RWPE1 (cell line): ENCODE results near the gene KRT34.
A peak's percentile ranks its signal among the peaks of the same experiment; 100 is the strongest.

ENCODE experiments used
- CTCF ChIA-PET: fragments of 350-600 bp; sonication (Branson Sonifier 250); formaldehyde crosslinking; extraction: SDS; loops from one replicate; lab custom pipeline; 2021; lab: Yijun Ruan, JAX
- POLR2A ChIA-PET: fragments of 400-600 bp; formaldehyde crosslinking; extraction: SDS; loops from one replicate; lab custom pipeline; 2020; ENCODE audit warnings: antibody characterized with exemption; ENCODE audit not compliant: low non-redundant PET; lab: Yijun Ruan, JAX
- DNase-seq: peaks from one replicate; pipeline ENCODE4 v3.0.0; 2012; ENCODE audit warnings: low spot score
- H3K27ac ChIP-seq: fragments of 450-650 bp; 2 replicates; pipeline ENCODE4 v1.5.1; 2017
- CTCF ChIP-seq: fragments of 450-650 bp; conservative IDR thresholded peaks from 2 replicates; pipeline ENCODE4 v1.5.1; 2017; ENCODE audit warnings: low read depth, mild to moderate bottlenecking

The KRT34 gene

GRCh38 chr17:41406205-41406604, 24.1 kb upstream of the KRT34 start:
- POLR2A ChIA-PET, result no interaction called here
- no peak for TF ChIP-seq CTCF
- CTCF ChIA-PET, result interaction anchor here (0.9 to 1.5 kb wide), 3 partner anchors 11 to 242 kb away, joined by 3 to 6 read pairs (median 6); no protein-coding TSS in a partner anchor
- peak; percentile 41 for DNase-seq
- H3K27ac ChIP-seq, result no peak overlapping the region

- POLR2A ChIA-PET, result interaction anchor here (0.6 kb wide), 1 partner anchor 144 kb away, joined by 3 read pairs; no protein-coding TSS in a partner anchor
- peak; percentile 94 for DNase-seq
- CTCF ChIA-PET, result interaction anchor here (0.6 to 1.2 kb wide), 7 partner anchors 145 to 769 kb away, joined by 3 to 4 read pairs (median 3); partner anchors contain the start of gene KRTAP4-6
- peak overlapping the region; percentile 70 for H3K27ac ChIP-seq
- TF ChIP-seq CTCF, result no peak
Observed at GRCh38 chr17:41404024-41404671, 22.0 kb upstream of the KRT34 start.

- CTCF ChIA-PET, result interaction anchor here (0.6 to 1.2 kb wide), 3 partner anchors 145 to 168 kb away, joined by 3 to 4 read pairs (median 3); no protein-coding TSS in a partner anchor
- POLR2A ChIA-PET, result no interaction called here
- no peak for TF ChIP-seq CTCF
- H3K27ac ChIP-seq, result no peak overlapping the region
- no peak for DNase-seq
Observed at GRCh38 chr17:41403404-41404023, 21.4 kb upstream of the KRT34 start.

GRCh38 chr17:41402161-41402560, 20.1 kb upstream of the KRT34 start:
- no peak for DNase-seq
- no peak overlapping the region for H3K27ac ChIP-seq
- ChIA-PET POLR2A (no interaction called here), CTCF (no interaction called here)
- TF ChIP-seq CTCF, result no peak

GRCh38 chr17:41396996-41397660, 15.0 kb upstream of the KRT34 start, which contains the start of gene KRT31:
Gene KRT31 (minus strand): TSS chr17:41397608. CDS start chr17:41397539, 69 bp downstream.
- DNase-seq, result no peak
- POLR2A ChIA-PET, result no interaction called here
- no peak for TF ChIP-seq CTCF
- CTCF ChIA-PET, result interaction anchor here (0.7 kb wide), 1 partner anchor 20 kb away, joined by 3 read pairs; no protein-coding TSS in a partner anchor
- H3K27ac ChIP-seq, result no peak within 1 kb of the TSS

GRCh38 chr17:41396340-41396739, 14.2 kb upstream of the KRT34 start:
- no peak overlapping the region for H3K27ac ChIP-seq
- no peak for TF ChIP-seq CTCF
- DNase-seq, result no peak
- ChIA-PET CTCF (no interaction called here), POLR2A (interaction anchor here (0.6 kb wide), 1 partner anchor 17 kb away, joined by 4 read pairs; no protein-coding TSS in a partner anchor)
